Calu3 (cell line): ENCODE data around the gene PPP1R3C. TPM values are rescaled to one million over a fixed set of nuclear protein-coding genes. Genes with fewer than 3 reads are reported as not detected.

Source experiments
- Bru-seq: library from RNA; stranded (reverse); fragments of 400-500 nt; gene quantifications from one replicate; lab custom pipeline; 2021; lab: Mats Ljungman, UMichigan
- BruChase-seq, 2 experiments: library from RNA; stranded (reverse); fragments of 400-500 nt; gene quantifications; one replicate each; lab custom pipeline; 2021; lab: Mats Ljungman, UMichigan
- BruUV-seq: library from RNA; stranded (reverse); fragments of 400-500 nt; replicated peaks from 2 replicates; lab custom pipeline; 2021; lab: Mats Ljungman, UMichigan
- CTCF ChIA-PET: fragments of 300-600 bp; sonication (Branson Sonifier 250); formaldehyde crosslinking; loops from one replicate; lab custom pipeline; 2022; ENCODE audit warnings: antibody characterized with exemption; lab: Charles Lee
- DNase-seq: peaks from one replicate; pipeline ENCODE4 v3.0.0; 2022
- H3K27ac Mint-ChIP-seq: one replicate; pipeline ENCODE4 v1.8.0; 2022; ENCODE audit warnings: mixed read lengths; ENCODE audit not compliant: unreplicated experiment
- H3K27me3 Mint-ChIP-seq: one replicate; pipeline ENCODE4 v1.8.0; 2022; ENCODE audit warnings: mixed read lengths; ENCODE audit not compliant: unreplicated experiment
- H3K36me3 Mint-ChIP-seq: one replicate; pipeline ENCODE4 v1.8.0; 2022; ENCODE audit warnings: mild to moderate bottlenecking, moderate library complexity, mixed read lengths; ENCODE audit not compliant: insufficient read depth, unreplicated experiment
- H3K4me1 Mint-ChIP-seq: one replicate; pipeline ENCODE4 v1.8.0; 2022; ENCODE audit warnings: mild to moderate bottlenecking, low read depth, mixed read lengths; ENCODE audit not compliant: unreplicated experiment
- H3K4me3 Mint-ChIP-seq: one replicate; pipeline ENCODE4 v1.8.0; 2022; ENCODE audit warnings: mild to moderate bottlenecking, low read depth, moderate library complexity, mixed read lengths; ENCODE audit not compliant: unreplicated experiment
- H3K9me3 Mint-ChIP-seq: one replicate; pipeline ENCODE4 v1.8.0; 2022; ENCODE audit warnings: low read depth, mixed read lengths; ENCODE audit not compliant: unreplicated experiment
- CTCF ChIP-seq: fragments of 200-600 bp; IDR thresholded peaks from one replicate; pipeline ENCODE4 v1.8.0; 2022; ENCODE audit warnings: antibody characterized with exemption; ENCODE audit not compliant: unreplicated experiment
- intact Hi-C: fragments of 100-400 bp; cut with micrococcal nuclease; formaldehyde crosslinking; loops from one replicate; pipeline ENCODE4 v1.10.0; 2022; ENCODE audit not compliant: unreplicated experiment
- long read RNA-seq: library from polyadenylated mRNA; stranded (forward); transcript quantifications from one replicate; pipeline ENCODE4 v2.0.0, GENCODE V29; 2022
- total RNA-seq: library from RNA; stranded (reverse); gene quantifications from 2 replicates; pipeline ENCODE4 v1.2.3, GENCODE V29; 2022

Gene PPP1R3C
- total RNA-seq, result 5.5 and 7.8 TPM in 2 replicates
- Bru-seq, nascent RNA, result percentile 66 among the genes with signal in this experiment
- BruChase-seq, experiment 1, labeled RNA remaining after a 6-hour chase, result percentile 47 among the genes with signal in this experiment
- percentile 62 among the genes with signal in this experiment for BruChase-seq, experiment 2, labeled RNA remaining after a 2-hour chase
- long read RNA-seq, partial matches to known transcripts, result 0 of 5 reads
- long read RNA-seq, other reads (novel, unspliced or antisense), result 1 of 5 reads

DNA sequence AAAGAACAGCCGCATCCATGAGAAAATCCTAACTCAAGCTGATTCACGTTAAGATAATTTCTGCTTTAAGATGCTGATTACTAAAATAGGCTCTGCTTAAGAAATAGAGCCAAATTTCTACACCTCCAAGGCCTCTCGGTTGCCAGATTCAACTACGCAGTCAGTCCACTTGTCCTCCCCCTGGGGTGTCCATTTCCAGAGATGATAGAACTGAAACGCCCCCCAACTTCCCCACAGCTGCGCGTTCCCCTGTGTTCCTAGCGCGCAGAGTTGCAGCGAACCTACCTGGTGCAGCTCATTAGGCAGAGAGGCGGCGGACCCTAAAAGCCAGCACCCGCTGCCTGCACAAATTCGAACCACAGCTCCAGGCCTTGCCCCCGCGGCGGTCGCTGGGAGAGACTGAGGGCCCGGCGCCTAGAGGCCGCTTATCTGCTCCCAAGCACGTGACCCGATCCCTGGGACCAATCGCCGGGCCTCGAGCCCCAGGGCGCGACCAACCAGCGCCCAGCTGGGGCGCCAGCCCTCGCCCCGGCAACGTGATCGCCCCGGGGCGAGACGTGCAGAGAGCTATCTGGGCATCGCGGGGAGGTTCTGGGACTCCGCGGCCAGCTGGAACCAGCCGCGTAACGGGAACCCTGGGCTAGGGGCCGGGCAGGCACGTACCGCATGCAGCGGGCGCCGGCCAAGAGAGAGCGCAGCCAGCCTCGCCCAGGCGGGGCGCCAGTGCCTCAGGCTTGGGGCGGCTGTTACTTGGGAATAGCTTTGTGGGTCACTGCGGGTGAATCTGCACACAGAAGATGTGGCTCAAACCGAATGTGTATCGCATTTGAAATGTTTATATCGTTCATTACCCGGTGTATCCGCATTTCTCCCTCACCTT, at the start of gene PPP1R3C:
TSS of gene PPP1R3C (minus strand) at position 401 of the 880 bp plus-strand sequence. CDS start at position 299, 102 bp downstream.
- H3K27ac Mint-ChIP-seq, result peak within 1 kb of the TSS; percentile 41
- CTCF ChIA-PET, result interaction anchor here (0.6 to 1.9 kb wide), 10 partner anchors 11 to 667 kb away, joined by 3 to 9 read pairs (median 6); no protein-coding TSS in a partner anchor
- intact Hi-C loops, result loop anchor here (5.0 kb wide), 1 partner anchor 36 kb away; no protein-coding TSS in a partner anchor
- DNase-seq, result peak; percentile 84
- TSS peak; percentile 73 for BruUV-seq
- peaks cover 15% of the 10 kb centered on the region for H3K4me1 Mint-ChIP-seq
- no peaks in the 10 kb centered on the region for H3K27me3 Mint-ChIP-seq
- H3K36me3 Mint-ChIP-seq, result peaks cover 19% of the 10 kb centered on the region
- H3K9me3 Mint-ChIP-seq, result no peaks in the 10 kb centered on the region
- no peak for TF ChIP-seq CTCF
- H3K4me3 Mint-ChIP-seq, result peak within 1 kb of the TSS; percentile 92

GRCh38 chr10:91681361-91682276, 48.7 kb upstream of the PPP1R3C start:
- no peak for TF ChIP-seq CTCF
- peak; percentile 2 for DNase-seq
- Mint-ChIP-seq H3K27me3 (peaks cover 10% of the 10 kb centered on the region), H3K4me3 (no peak overlapping the region), H3K27ac (no peak overlapping the region), H3K4me1 (no peaks in the 10 kb centered on the region), H3K36me3 (no peaks in the 10 kb centered on the region), H3K9me3 (no peaks in the 10 kb centered on the region)
- intact Hi-C loops, result no loop called here
- CTCF ChIA-PET, result no interaction called here
- no TSS peak for BruUV-seq

DNA sequence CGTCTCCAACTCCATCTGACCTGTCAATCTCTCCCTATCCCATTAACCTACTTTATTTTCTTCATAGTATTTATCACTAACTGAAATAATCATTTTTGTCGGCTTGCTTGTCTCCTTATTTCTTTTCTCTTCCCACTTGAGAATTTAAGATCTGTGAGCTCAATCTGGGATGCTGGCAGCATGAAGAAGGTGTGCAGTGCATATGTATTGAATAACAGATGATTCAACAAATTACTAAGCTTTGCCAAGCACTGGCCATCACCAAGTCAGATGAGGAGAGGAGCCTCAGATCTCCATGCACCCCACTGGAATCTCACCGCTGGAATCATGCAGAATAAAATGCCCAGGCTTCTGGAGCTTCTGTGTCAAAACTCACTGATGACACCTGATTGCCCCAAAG, 47.6 kb upstream of the PPP1R3C start:
- Mint-ChIP-seq H3K4me3 (no peak overlapping the region), H3K27ac (no peak overlapping the region), H3K9me3 (no peaks in the 10 kb centered on the region), H3K27me3 (no peaks in the 10 kb centered on the region), H3K36me3 (no peaks in the 10 kb centered on the region), H3K4me1 (no peaks in the 10 kb centered on the region)
- no peak for TF ChIP-seq CTCF
- intact Hi-C loops, result no loop called here
- no peak for DNase-seq
- no TSS peak for BruUV-seq
- CTCF ChIA-PET, result no interaction called here

- H3K27ac Mint-ChIP-seq, result no peak overlapping the region
- H3K36me3 Mint-ChIP-seq, result no peaks in the 10 kb centered on the region
- no peak for DNase-seq
- H3K9me3 Mint-ChIP-seq, result no peaks in the 10 kb centered on the region
- intact Hi-C loops, result no loop called here
- no peak overlapping the region for H3K4me3 Mint-ChIP-seq
- no peaks in the 10 kb centered on the region for H3K27me3 Mint-ChIP-seq
- no peak for TF ChIP-seq CTCF
- no peaks in the 10 kb centered on the region for H3K4me1 Mint-ChIP-seq
- CTCF ChIA-PET, result interaction anchor here (0.6 kb wide), 1 partner anchor 120 kb away, joined by 6 read pairs; no protein-coding TSS in a partner anchor
- BruUV-seq, result no TSS peak
Observed at GRCh38 chr10:91679296-91679695, 46.4 kb upstream of the PPP1R3C start.
